Thymus (tissue), 11 donors: ENCODE measurements around the gene SPEM3. TPM values are rescaled to one million over a fixed set of nuclear protein-coding genes. Genes with fewer than 3 reads are reported as not detected.
"Not testable (repeated sequence)": the region's sequence is repeated elsewhere in the genome, so short reads cannot be mapped to it uniquely, and the experiment has no call there.

Source experiments
- DNase-seq, 9 donors: peaks; one replicate each; pipeline ENCODE4 v3.0.0-alpha.2; 2013; ENCODE audit warnings: low spot score in 9 of 9, low read depth in 6 of 9, missing footprints in 1 of 9
- H3K27ac ChIP-seq, 2 donors: one replicate each; pipeline ENCODE4 v1.5.1; 2013; ENCODE audit warnings: control low read depth in 1 of 2, low read depth in 1 of 2, low read length in 1 of 2, mild to moderate bottlenecking in 1 of 2, moderate library complexity in 1 of 2
- H3K27me3 ChIP-seq, 2 donors: one replicate each; pipeline ENCODE4 v1.5.1; 2013; ENCODE audit warnings: low read length in 1 of 2; ENCODE audit not compliant: control insufficient read depth in 2 of 2, insufficient read depth in 1 of 2
- H3K36me3 ChIP-seq, 2 donors: one replicate each; pipeline ENCODE4 v1.5.1; 2013; ENCODE audit warnings: low read length in 1 of 2, mild to moderate bottlenecking in 1 of 2, moderate library complexity in 1 of 2; ENCODE audit not compliant: control insufficient read depth in 2 of 2, insufficient read depth in 2 of 2
- H3K4me1 ChIP-seq, 2 donors: one replicate each; pipeline ENCODE4 v1.5.1; 2013; ENCODE audit warnings: low read length in 2 of 2; ENCODE audit not compliant: control insufficient read depth in 2 of 2, insufficient read depth in 2 of 2
- H3K4me3 ChIP-seq, 2 donors: one replicate each; pipeline ENCODE4 v1.5.1; 2013; ENCODE audit warnings: low read length in 2 of 2, control low read depth in 1 of 2, mild to moderate bottlenecking in 1 of 2
- H3K9me3 ChIP-seq, 2 donors: one replicate each; pipeline ENCODE4 v1.5.1; 2013; ENCODE audit warnings: low read length in 1 of 2, mild to moderate bottlenecking in 1 of 2; ENCODE audit not compliant: control insufficient read depth in 2 of 2, insufficient read depth in 1 of 2
- WGBS: extraction: QIAGEN DNeasy Blood & Tissue Kit; methylation state at CpG from one replicate; pipeline ENCODE4 v1.1.7; 2013; 5-methylcytosine and 5-hydroxymethylcytosine counted together
- polyA plus RNA-seq: library from polyadenylated mRNA; stranded (reverse); fragments of 200-250 nt; gene quantifications from one replicate; pipeline ENCODE4 v1.2.3, GENCODE V29; 2013
- total RNA-seq: library from RNA; stranded (reverse); fragments of 120-200 nt; gene quantifications from one replicate; pipeline ENCODE4 v1.2.4, GENCODE V29; 2013
- donor health status: healthy.

SPEM3 gene
- total and polyA plus RNA-seq, 2 donors: not detected

- Histone ChIP-seq H3K9me3 (no peaks in the 10 kb centered on the region), H3K4me3 (peak within 1 kb of the TSS; percentile 69 to 97), H3K27me3 (no peaks in the 10 kb centered on the region), H3K4me1 (peaks cover 23 to 62% of the 10 kb centered on the region in 2 donors), H3K36me3 (peaks cover 0 to 2% of the 10 kb centered on the region in 2 donors), H3K27ac (peak within 1 kb of the TSS; percentile 91 to 98)
- peak in 4 of 9 donors; percentile 54 to 82 (median 62) for DNase-seq
- WGBS: 1% methylated on average over 92 of the region's 92 CpGs
These were observed 50.8 kb downstream of the SPEM3 start, which contains the start of gene ZBTB4 for GRCh38 chr17:7479213-7480088. ZBTB4 (minus strand) TSS chr17:7479631; CDS start chr17:7466801, 12,830 bp downstream.

DNA sequence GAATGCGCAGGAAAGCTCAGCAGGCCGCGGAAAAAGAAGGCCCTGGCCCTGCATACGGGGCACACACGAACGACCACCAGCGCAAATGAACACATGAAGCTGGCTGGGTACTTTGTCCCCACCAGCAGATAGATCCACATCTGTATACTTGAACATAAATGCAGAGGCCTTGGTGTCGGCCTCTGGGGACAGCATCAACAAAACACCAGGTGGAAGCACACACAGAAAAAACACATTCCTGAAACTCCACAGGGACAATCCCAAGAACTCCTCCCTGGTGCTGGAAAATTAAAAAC is 51.4 kb downstream of the SPEM3 start:
- Histone ChIP-seq H3K36me3 (no peaks in the 10 kb centered on the region), H3K27ac (peak overlapping the region; percentile 91 to 98), H3K4me3 (peak overlapping the region; percentile 54 to 97), H3K9me3 (no peaks in the 10 kb centered on the region), H3K27me3 (no peaks in the 10 kb centered on the region), H3K4me1 (peaks cover 23 to 62% of the 10 kb centered on the region in 2 donors)
- WGBS: 30% methylated on average over 8 of the region's 8 CpGs
- DNase-seq: no peak

GRCh38 chr17:7481275-7481674 is 52.6 kb downstream of the SPEM3 start, which contains the start of gene SLC35G6:
SLC35G6 (plus strand) TSS chr17:7481446; CDS start chr17:7481517, 71 bp downstream.
- Histone ChIP-seq H3K27ac (peak within 1 kb of the TSS; percentile 91 to 98), H3K4me1 (peaks cover 26 to 66% of the 10 kb centered on the region in 2 donors)
- not testable (repeated sequence) for H3K4me3 ChIP-seq, H3K9me3 ChIP-seq, DNase-seq, H3K27me3 ChIP-seq, H3K36me3 ChIP-seq
- WGBS: over 99% methylated on average over 4 of the region's 4 CpGs

DNA sequence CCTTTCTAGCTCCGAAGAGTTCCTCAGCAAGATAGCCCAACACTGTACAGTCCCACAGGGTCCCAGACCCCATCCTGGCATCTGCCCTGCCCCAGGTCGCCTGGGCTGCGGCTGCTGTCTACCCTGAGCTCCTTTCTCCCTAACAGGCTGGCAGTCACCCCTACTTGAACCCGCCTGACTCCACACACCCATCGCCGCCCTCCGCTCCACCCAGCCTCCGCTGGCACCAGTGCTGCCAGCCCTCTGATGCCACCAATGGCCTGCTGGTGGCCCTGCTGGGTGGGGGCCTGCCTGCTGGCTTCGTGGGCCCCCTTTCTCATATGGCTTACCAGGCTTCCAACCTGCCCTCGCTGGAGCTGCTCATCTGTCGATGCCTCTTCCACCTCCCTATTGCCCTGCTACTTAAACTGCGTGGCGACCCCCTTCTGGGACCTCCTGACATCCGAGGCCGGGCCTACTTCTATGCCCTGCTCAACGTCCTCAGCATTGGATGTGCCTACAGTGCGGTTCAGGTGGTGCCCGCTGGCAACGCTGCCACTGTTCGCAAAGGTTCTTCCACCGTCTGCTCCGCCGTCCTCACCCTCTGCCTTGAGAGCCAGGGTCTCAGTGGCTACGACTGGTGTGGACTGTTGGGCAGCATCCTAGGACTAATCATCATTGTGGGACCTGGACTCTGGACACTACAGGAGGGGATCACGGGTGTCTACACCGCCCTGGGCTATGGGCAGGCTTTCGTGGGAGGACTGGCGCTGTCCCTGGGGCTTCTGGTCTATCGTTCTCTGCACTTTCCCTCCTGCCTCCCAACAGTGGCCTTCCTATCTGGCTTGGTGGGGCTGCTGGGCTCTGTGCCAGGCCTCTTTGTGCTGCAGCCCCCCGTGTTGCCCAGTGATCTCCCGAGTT is 53.4 kb downstream of the SPEM3 start:
- DNase-seq: not testable (repeated sequence)
- peaks cover 29 to 60% of the 10 kb centered on the region in 2 donors for H3K4me1 ChIP-seq
- WGBS: 93% methylated on average over 31 of the region's 31 CpGs

More for the DNA sequence above, 53.4 kb downstream of the SPEM3 start:
- peak overlapping the region; percentile 1 to 98 for H3K27ac ChIP-seq
- not testable (repeated sequence) for H3K36me3 ChIP-seq, H3K27me3 ChIP-seq, H3K4me3 ChIP-seq, H3K9me3 ChIP-seq

Other genes with a start within 250 kb of the SPEM3 start
Only the 30 nearest of the 39 such genes appear.
- 19.5 TPM for gene CTDNEP1, start 177.1 kb upstream of the SPEM3 start, total RNA-seq
- 79.7 TPM for gene CTDNEP1, start 177.1 kb upstream of the SPEM3 start, polyA plus RNA-seq
- gene ELP5, start 176.6 kb upstream of the SPEM3 start, total RNA-seq: 50.7 TPM
- 35.9 TPM for gene ELP5, start 176.6 kb upstream of the SPEM3 start, polyA plus RNA-seq
- 6.3 TPM for gene CLDN7, start 166.4 kb upstream of the SPEM3 start, total RNA-seq
- 34.9 TPM for gene CLDN7, start 166.4 kb upstream of the SPEM3 start, polyA plus RNA-seq
- gene SLC2A4, start 147.1 kb upstream of the SPEM3 start, total RNA-seq: 0.19 TPM
- 1.2 TPM for gene SLC2A4, start 147.1 kb upstream of the SPEM3 start, polyA plus RNA-seq
- gene YBX2, start 134.2 kb upstream of the SPEM3 start, total RNA-seq: 0.66 TPM
- gene YBX2, start 134.2 kb upstream of the SPEM3 start, polyA plus RNA-seq: 0.48 TPM
- 305 TPM for gene EIF5A, start 121.2 kb upstream of the SPEM3 start, total RNA-seq
- 324 TPM for gene EIF5A, start 121.2 kb upstream of the SPEM3 start, polyA plus RNA-seq
- gene GPS2, start 113.5 kb upstream of the SPEM3 start, total RNA-seq: 49.2 TPM
- 71.3 TPM for gene GPS2, start 113.5 kb upstream of the SPEM3 start, polyA plus RNA-seq
- gene NEURL4, start 99.5 kb upstream of the SPEM3 start, total RNA-seq: 12.3 TPM
- gene NEURL4, start 99.5 kb upstream of the SPEM3 start, polyA plus RNA-seq: 39.6 TPM
- 167 TPM for gene ACAP1, start 92.3 kb upstream of the SPEM3 start, total RNA-seq
- gene ACAP1, start 92.3 kb upstream of the SPEM3 start, polyA plus RNA-seq: 364 TPM
- gene KCTD11, start 76.7 kb upstream of the SPEM3 start, total RNA-seq: 3.0 TPM
- gene KCTD11, start 76.7 kb upstream of the SPEM3 start, polyA plus RNA-seq: 9.9 TPM
- not detected for gene TMEM95, start 73.7 kb upstream of the SPEM3 start, total RNA-seq
- 0.05 TPM for gene TMEM95, start 73.7 kb upstream of the SPEM3 start, polyA plus RNA-seq
- 1.8 TPM for gene TNK1, start 47.8 kb upstream of the SPEM3 start, total RNA-seq
- gene TNK1, start 47.8 kb upstream of the SPEM3 start, polyA plus RNA-seq: 7.2 TPM
- 9.3 TPM for gene PLSCR3, start 34.3 kb upstream of the SPEM3 start, total RNA-seq
- 32.7 TPM for gene PLSCR3, start 34.3 kb upstream of the SPEM3 start, polyA plus RNA-seq
- gene TMEM256, start 24.8 kb upstream of the SPEM3 start, total RNA-seq: 109 TPM
- gene TMEM256, start 24.8 kb upstream of the SPEM3 start, polyA plus RNA-seq: 152 TPM
- 0.38 TPM for gene NLGN2, start 21.0 kb upstream of the SPEM3 start, total RNA-seq
- gene NLGN2, start 21.0 kb upstream of the SPEM3 start, polyA plus RNA-seq: 5.6 TPM
- not detected for gene SPEM1, start 8.5 kb upstream of the SPEM3 start, total RNA-seq
- not detected for gene SPEM1, start 8.5 kb upstream of the SPEM3 start, polyA plus RNA-seq
- not detected for gene SPEM2, start 3.2 kb upstream of the SPEM3 start, total RNA-seq
- 0.02 TPM for gene SPEM2, start 3.2 kb upstream of the SPEM3 start, polyA plus RNA-seq
- 6.8 TPM for gene TMEM102, start 6.6 kb downstream of the SPEM3 start, total RNA-seq
- 5.1 TPM for gene TMEM102, start 6.6 kb downstream of the SPEM3 start, polyA plus RNA-seq
- gene FGF11, start 10.7 kb downstream of the SPEM3 start, total RNA-seq: 5.8 TPM
- gene FGF11, start 10.7 kb downstream of the SPEM3 start, polyA plus RNA-seq: 5.5 TPM
- gene CHRNB1, start 16.2 kb downstream of the SPEM3 start, total RNA-seq: 12.9 TPM
- 18.5 TPM for gene CHRNB1, start 16.2 kb downstream of the SPEM3 start, polyA plus RNA-seq
- gene ZBTB4, start 50.8 kb downstream of the SPEM3 start, total RNA-seq: 10.9 TPM
- 29.5 TPM for gene ZBTB4, start 50.8 kb downstream of the SPEM3 start, polyA plus RNA-seq
- not detected for gene SLC35G6, start 52.6 kb downstream of the SPEM3 start, total RNA-seq
- 0.09 TPM for gene SLC35G6, start 52.6 kb downstream of the SPEM3 start, polyA plus RNA-seq
- 23.5 TPM for gene POLR2A, start 55.5 kb downstream of the SPEM3 start, total RNA-seq
- 33.5 TPM for gene POLR2A, start 55.5 kb downstream of the SPEM3 start, polyA plus RNA-seq
- 4.2 TPM for gene TNFSF12, start 120.2 kb downstream of the SPEM3 start, total RNA-seq
- gene TNFSF12, start 120.2 kb downstream of the SPEM3 start, polyA plus RNA-seq: 21.3 TPM
- gene TNFSF13, start 129.9 kb downstream of the SPEM3 start, total RNA-seq: 6.4 TPM
- gene TNFSF13, start 129.9 kb downstream of the SPEM3 start, polyA plus RNA-seq: 19.6 TPM
- gene SENP3, start 133.1 kb downstream of the SPEM3 start, total RNA-seq: 54.2 TPM
- gene SENP3, start 133.1 kb downstream of the SPEM3 start, polyA plus RNA-seq: 44.7 TPM
- gene CD68, start 150.8 kb downstream of the SPEM3 start, total RNA-seq: 47.0 TPM
- 124 TPM for gene CD68, start 150.8 kb downstream of the SPEM3 start, polyA plus RNA-seq
- 57.8 TPM for gene MPDU1, start 155.0 kb downstream of the SPEM3 start, total RNA-seq
- 48.0 TPM for gene MPDU1, start 155.0 kb downstream of the SPEM3 start, polyA plus RNA-seq
- gene SOX15, start 161.2 kb downstream of the SPEM3 start, total RNA-seq: 0.94 TPM
- 5.2 TPM for gene SOX15, start 161.2 kb downstream of the SPEM3 start, polyA plus RNA-seq
- 33.3 TPM for gene FXR2, start 186.0 kb downstream of the SPEM3 start, total RNA-seq
- 36.6 TPM for gene FXR2, start 186.0 kb downstream of the SPEM3 start, polyA plus RNA-seq